Measurements from ENCODE around the gene HPS4. TPM values are rescaled to one million over a fixed set of nuclear protein-coding genes. Genes with fewer than 3 reads are reported as not detected.

HPS4 gene
- total and polyA plus RNA-seq, 2 donors (not counting 1 experiment from before 2014, with no cell fraction given), result 23.0 to 37.7 TPM

GRCh38 chr22:26416670-26417276 lies 66.8 kb downstream of the HPS4 start:
- Histone ChIP-seq H3K27me3 (ENCODE audit: control insufficient read depth, insufficient read depth, low read length) (peaks cover 3% of the 10 kb centered on the region), H3K9ac (ENCODE audit: insufficient read depth, low read length) (no peak overlapping the region), H3K4me3 (replicated peaks in 1 of 4; ENCODE audit: control extremely low read depth in 1 of 4, insufficient read depth in 1 of 4, low read depth in 3 of 4, low read length in 4 of 4) (no peak overlapping the region), H3K36me3 (ENCODE audit: control insufficient read depth, insufficient read depth, low read length) (no peaks in the 10 kb centered on the region), H3K27ac (ENCODE audit: insufficient read depth, low read length) (no peak overlapping the region), H3K4me1 (ENCODE audit: control insufficient read depth, extremely low read depth, insufficient read depth, low read length) (no peaks in the 10 kb centered on the region), H3K79me2 (ENCODE audit: control insufficient read depth, insufficient read depth, low read length) (no peaks in the 10 kb centered on the region), H2AFZ (ENCODE audit: low read length) (no peak overlapping the region), H4K20me1 (ENCODE audit: control insufficient read depth, extremely low read depth, insufficient read depth, low read length) (no peaks in the 10 kb centered on the region), H3K4me2 (ENCODE audit: extremely low read depth, insufficient read depth, low read length) (no peak overlapping the region), H3K9me3 (ENCODE audit: control insufficient read depth, insufficient read depth, low read depth, low read length) (no peaks in the 10 kb centered on the region)
- TF ChIP-seq EZH2 (IDR thresholded peaks at IDR 0.05; ENCODE audit: low read length, missing control alignments), result no peak
- TF ChIP-seq CTCF (conservative IDR thresholded peaks at IDR 0.05 in 1 of 2, IDR thresholded peaks at IDR 0.05 in 1 of 2; ENCODE audit: low read depth in 1 of 2, low read length in 2 of 2), result no peak
- peak in 1 of 2 donors; percentile 88 for DNase-seq (ENCODE audit: low read depth in 2 of 2)

- DNase-seq (ENCODE audit: low read depth in 2 of 2), result no peak
- H3K27ac ChIP-seq (ENCODE audit: insufficient read depth, low read length), result no peak overlapping the region
- no peak overlapping the region for H3K4me3 ChIP-seq (replicated peaks in 1 of 4; ENCODE audit: control extremely low read depth in 1 of 4, insufficient read depth in 1 of 4, low read depth in 3 of 4, low read length in 4 of 4)
- no peaks in the 10 kb centered on the region for H3K79me2 ChIP-seq (ENCODE audit: control insufficient read depth, insufficient read depth, low read length)
- H3K27me3 ChIP-seq (ENCODE audit: control insufficient read depth, insufficient read depth, low read length), result peaks cover 3% of the 10 kb centered on the region
- H2AFZ ChIP-seq (ENCODE audit: low read length), result no peak overlapping the region
- no peaks in the 10 kb centered on the region for H3K4me1 ChIP-seq (ENCODE audit: control insufficient read depth, extremely low read depth, insufficient read depth, low read length)
- H3K4me2 ChIP-seq (ENCODE audit: extremely low read depth, insufficient read depth, low read length), result no peak overlapping the region
- no peaks in the 10 kb centered on the region for H4K20me1 ChIP-seq (ENCODE audit: control insufficient read depth, extremely low read depth, insufficient read depth, low read length)
- TF ChIP-seq CTCF (conservative IDR thresholded peaks at IDR 0.05 in 1 of 2, IDR thresholded peaks at IDR 0.05 in 1 of 2; ENCODE audit: low read depth in 1 of 2, low read length in 2 of 2) (no peak), EZH2 (IDR thresholded peaks at IDR 0.05; ENCODE audit: low read length, missing control alignments) (no peak)
- H3K9me3 ChIP-seq (ENCODE audit: control insufficient read depth, insufficient read depth, low read depth, low read length), result no peaks in the 10 kb centered on the region
- no peaks in the 10 kb centered on the region for H3K36me3 ChIP-seq (ENCODE audit: control insufficient read depth, insufficient read depth, low read length)
- H3K9ac ChIP-seq (ENCODE audit: insufficient read depth, low read length), result no peak overlapping the region
Measured at GRCh38 chr22:26416256-26416655, 67.3 kb downstream of the HPS4 start.

- no peak for TF ChIP-seq CTCF (conservative IDR thresholded peaks at IDR 0.05 in 1 of 2, IDR thresholded peaks at IDR 0.05 in 1 of 2; ENCODE audit: low read depth in 1 of 2, low read length in 2 of 2)
- no peak for TF ChIP-seq EZH2 (IDR thresholded peaks at IDR 0.05; ENCODE audit: low read length, missing control alignments)
- Histone ChIP-seq H4K20me1 (ENCODE audit: control insufficient read depth, extremely low read depth, insufficient read depth, low read length) (no peaks in the 10 kb centered on the region), H3K79me2 (ENCODE audit: control insufficient read depth, insufficient read depth, low read length) (no peaks in the 10 kb centered on the region), H3K36me3 (ENCODE audit: control insufficient read depth, insufficient read depth, low read length) (no peaks in the 10 kb centered on the region), H2AFZ (ENCODE audit: low read length) (no peak overlapping the region), H3K4me1 (ENCODE audit: control insufficient read depth, extremely low read depth, insufficient read depth, low read length) (no peaks in the 10 kb centered on the region), H3K27ac (ENCODE audit: insufficient read depth, low read length) (no peak overlapping the region), H3K4me2 (ENCODE audit: extremely low read depth, insufficient read depth, low read length) (no peak overlapping the region), H3K4me3 (replicated peaks in 1 of 4; ENCODE audit: control extremely low read depth in 1 of 4, insufficient read depth in 1 of 4, low read depth in 3 of 4, low read length in 4 of 4) (no peak overlapping the region), H3K9ac (ENCODE audit: insufficient read depth, low read length) (no peak overlapping the region), H3K9me3 (ENCODE audit: control insufficient read depth, insufficient read depth, low read depth, low read length) (no peaks in the 10 kb centered on the region), H3K27me3 (ENCODE audit: control insufficient read depth, insufficient read depth, low read length) (peaks cover 2% of the 10 kb centered on the region)
- no peak for DNase-seq (ENCODE audit: low read depth in 2 of 2)
Measured at GRCh38 chr22:26414347-26414746, 69.2 kb downstream of the HPS4 start.
